HepG2 (cell line): ENCODE data around the gene PAIP1. TPM values are rescaled to one million over a fixed set of nuclear protein-coding genes. Genes with fewer than 3 reads are reported as not detected.

Experiments
- HHEX ChIP-seq: IDR thresholded peaks from 2 replicates; pipeline ENCODE4 v1.6.1; 2016; ENCODE audit warnings: control low read depth
- HNF4G ChIP-seq, 2 experiments: sonication (generic) in 1 of 2; formaldehyde crosslinking in 1 of 2; IDR thresholded peaks; 2 replicates each; pipeline versions ENCODE4 v1.4.0 to v1.6.1; 2011 to 2020; ENCODE audit warnings: borderline replicate concordance in 2 of 2, low read depth in 2 of 2, mild to moderate bottlenecking in 2 of 2, low read length in 1 of 2, missing genetic modification reagents in 1 of 2, moderate library complexity in 1 of 2
- IRF2 ChIP-seq: IDR thresholded peaks from 2 replicates; pipeline ENCODE4 v1.6.1; 2018; ENCODE audit warnings: missing genetic modification reagents, missing compliant biosample characterization
- KDM3A ChIP-seq: IDR thresholded peaks from 2 replicates; pipeline ENCODE4 v1.6.1; 2018; ENCODE audit warnings: low read depth, missing compliant biosample characterization
- KDM6A ChIP-seq: IDR thresholded peaks from 2 replicates; pipeline ENCODE4 v1.6.1; 2016; ENCODE audit warnings: low read depth
- MBNL3 ChIP-seq: fragments of 250-450 bp; sonication (Bioruptor Pico); conservative IDR thresholded peaks from 2 replicates; pipeline ENCODE4 v1.8.0; 2022; ENCODE audit warnings: mild to moderate bottlenecking, inconsistent platforms
- MTA3 ChIP-seq: sonication (generic); formaldehyde crosslinking; IDR thresholded peaks from 2 replicates; pipeline ENCODE4 v1.4.0; 2020; ENCODE audit warnings: missing genetic modification reagents
- NKX3-1 ChIP-seq: sonication (generic); formaldehyde crosslinking; IDR thresholded peaks from 2 replicates; pipeline ENCODE4 v1.5.0; 2020; ENCODE audit warnings: missing genetic modification reagents
- ONECUT2 ChIP-seq: sonication (generic); formaldehyde crosslinking; IDR thresholded peaks from 2 replicates; pipeline ENCODE4 v1.4.0; 2020; ENCODE audit warnings: missing genetic modification reagents
- PHB2 ChIP-seq: fragments of 450-650 bp; IDR thresholded peaks from 2 replicates; pipeline ENCODE4 v1.6.1; 2018; ENCODE audit not compliant: partially characterized antibody
- RAD51 ChIP-seq: fragments of 450-650 bp; IDR thresholded peaks from 2 replicates; pipeline ENCODE4 v1.6.1; 2016; ENCODE audit warnings: borderline replicate concordance
- SMC3 ChIP-seq: IDR thresholded peaks from 2 replicates; pipeline ENCODE4 v1.6.1; 2011; ENCODE audit warnings: low read length, improper control_type of control experiment
- ZNF235 ChIP-seq: sonication (generic); formaldehyde crosslinking; IDR thresholded peaks from 2 replicates; pipeline ENCODE4 v1.8.1; 2023; ENCODE audit warnings: mild to moderate bottlenecking, missing genetic modification reagents, borderline replicate concordance
- ZNF598 ChIP-seq: sonication (generic); formaldehyde crosslinking; IDR thresholded peaks from 2 replicates; pipeline ENCODE4 v1.5.1; 2020; ENCODE audit warnings: mild to moderate bottlenecking, missing genetic modification reagents, borderline replicate concordance
- ZNF614 ChIP-seq: IDR thresholded peaks from 2 replicates; pipeline ENCODE4 v1.6.1; 2018; ENCODE audit warnings: missing biosample characterization, missing genetic modification reagents, inconsistent platforms, borderline replicate concordance
- ZNF615 ChIP-seq: sonication (generic); formaldehyde crosslinking; IDR thresholded peaks from 2 replicates; pipeline ENCODE4 v1.5.0; 2020; ENCODE audit warnings: mild to moderate bottlenecking, missing genetic modification reagents, borderline replicate concordance
- ZNF703 ChIP-seq: sonication (generic); formaldehyde crosslinking; IDR thresholded peaks from 2 replicates; pipeline ENCODE4 v1.5.1; 2020; ENCODE audit warnings: missing genetic modification reagents, mild to moderate bottlenecking, moderate library complexity, borderline replicate concordance
- ZNF746 ChIP-seq: sonication (generic); formaldehyde crosslinking; IDR thresholded peaks from 2 replicates; pipeline ENCODE4 v1.8.0; 2022; ENCODE audit warnings: mild to moderate bottlenecking, missing genetic modification reagents
- ZSCAN22 ChIP-seq: sonication (generic); formaldehyde crosslinking; IDR thresholded peaks from 2 replicates; pipeline ENCODE4 v1.4.0; 2020; ENCODE audit warnings: mild to moderate bottlenecking, missing genetic modification reagents
- ZSCAN25 ChIP-seq: sonication (generic); formaldehyde crosslinking; IDR thresholded peaks from 2 replicates; pipeline ENCODE4 v1.8.0; 2022; ENCODE audit warnings: mild to moderate bottlenecking, missing genetic modification reagents
- polyA plus RNA-seq, 8 experiments: library from polyadenylated mRNA; depleted of rRNA in 3 of 8; stranded (reverse) in 7 of 8; unstranded in 1 of 8; fragments of >200 nt; fragmentation: Illumina TruSeq in 4 of 8; extraction: Trizol in 4 of 8; gene quantifications; 2 replicates each; pipeline versions ENCODE4 v1.2.1 to v1.2.3, GENCODE V29; 2011 to 2016; ENCODE audit warnings: low read depth in 4 of 8, missing spikeins in 1 of 8, mixed read lengths in 1 of 8; ENCODE audit not compliant: insufficient read depth in 1 of 8
- total RNA-seq, 5 experiments: library from RNA; depleted of rRNA; stranded (reverse); fragments of >200 nt; fragmentation: Illumina TruSeq; extraction: Trizol; gene quantifications; 2 replicates each; pipeline ENCODE4 v1.2.3, GENCODE V29; 2016; ENCODE audit warnings: low read depth in 1 of 5
- TF ChIP-seq, protein P1 (sequence below): sonication (generic); IDR thresholded peaks from 2 replicates; pipeline ENCODE4 v1.6.1; 2016; ENCODE audit warnings: low read depth, borderline replicate concordance
- TF ChIP-seq, protein P2 (sequence below): IDR thresholded peaks from 2 replicates; pipeline ENCODE4 v1.6.1; 2016; ENCODE audit warnings: mild to moderate bottlenecking, missing biosample characterization, missing genetic modification reagents
- TF ChIP-seq, protein P3 (sequence below): fragments of 450-650 bp; IDR thresholded peaks from 2 replicates; pipeline ENCODE4 v1.6.1; 2017
- TF ChIP-seq, protein P4 (sequence below): sonication (generic); formaldehyde crosslinking; IDR thresholded peaks from 2 replicates; pipeline ENCODE4 v1.4.0; 2020; ENCODE audit warnings: mild to moderate bottlenecking, missing genetic modification reagents
- TF ChIP-seq, protein P5 (sequence below): IDR thresholded peaks from 2 replicates; pipeline ENCODE4 v1.6.1; 2018; ENCODE audit warnings: missing genetic modification reagents
- TF ChIP-seq, protein P6 (sequence below): sonication (generic); formaldehyde crosslinking; conservative IDR thresholded peaks from 2 replicates; pipeline ENCODE4 v1.8.0; 2022; ENCODE audit warnings: missing genetic modification reagents

The PAIP1 gene
- total and polyA plus RNA-seq, 2 of the 13 experiments (the other 11 are each of a cell fraction or from before 2014, with no cell fraction given): 96.6 to 116 TPM

DNA sequence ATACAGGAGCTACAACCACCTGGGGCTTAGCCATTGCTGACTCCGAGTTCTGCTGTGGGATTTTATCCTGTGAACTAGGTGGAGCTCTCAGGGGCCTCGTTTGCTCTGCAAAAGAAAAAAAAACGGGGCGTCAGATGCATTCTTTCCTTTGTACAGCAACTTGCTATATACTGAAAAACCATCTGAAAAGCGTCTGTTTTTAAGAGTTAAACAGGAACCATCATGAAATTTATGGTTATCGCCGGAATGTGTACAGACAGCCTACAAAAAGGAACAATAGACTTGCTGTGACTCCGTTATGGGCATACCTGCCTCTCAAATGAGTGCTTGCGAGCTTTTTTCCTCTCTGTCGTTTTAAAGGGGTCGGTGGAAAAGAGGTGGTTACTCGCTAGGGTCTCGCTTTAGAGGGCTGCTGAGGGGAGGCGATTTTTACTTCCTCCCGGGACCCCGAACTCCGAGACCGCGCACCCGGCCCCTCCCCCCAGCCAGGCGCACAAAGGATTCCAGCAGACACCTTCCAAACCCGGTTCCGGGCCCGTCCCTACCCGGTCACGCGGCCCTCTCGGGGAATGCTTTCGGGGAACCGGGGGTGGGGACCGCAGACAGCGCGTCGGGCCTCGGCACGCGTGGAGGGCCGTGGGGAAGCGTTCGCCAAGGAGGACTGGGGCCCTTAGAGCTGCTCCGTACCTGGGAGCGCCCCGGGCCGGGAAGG lies 826 bp downstream of the PAIP1 start (continued):
- TF ChIP-seq ZNF614 (CRISPR knock-in tag) (no peak), IRF2 (no peak), HHEX (CRISPR knock-in tag) (no peak), ZNF703 (CRISPR knock-in tag) (no peak), ZNF746 (CRISPR knock-in tag) (no peak), HNF4G (IDR thresholded peaks at IDR 0.05; ENCODE audit: borderline replicate concordance, low read depth, low read length) (no peak), HNF4G (CRISPR knock-in tag; IDR thresholded peaks at IDR 0.05; ENCODE audit: borderline replicate concordance, low read depth) (no peak), ZNF598 (no peak), ZSCAN25 (CRISPR knock-in tag) (no peak), ONECUT2 (CRISPR knock-in tag) (no peak), RAD51 (no peak), ZNF235 (CRISPR knock-in tag) (no peak), PHB2 (no peak), KDM6A (CRISPR knock-in tag) (no peak), ZNF615 (no peak), MBNL3 (CRISPR knock-in tag) (no peak), ZSCAN22 (CRISPR knock-in tag) (no peak), NKX3-1 (CRISPR knock-in tag) (no peak), MTA3 (CRISPR knock-in tag) (no peak), SMC3 (no peak), KDM3A (CRISPR knock-in tag) (no peak)
- TF ChIP-seq, protein P1, sequence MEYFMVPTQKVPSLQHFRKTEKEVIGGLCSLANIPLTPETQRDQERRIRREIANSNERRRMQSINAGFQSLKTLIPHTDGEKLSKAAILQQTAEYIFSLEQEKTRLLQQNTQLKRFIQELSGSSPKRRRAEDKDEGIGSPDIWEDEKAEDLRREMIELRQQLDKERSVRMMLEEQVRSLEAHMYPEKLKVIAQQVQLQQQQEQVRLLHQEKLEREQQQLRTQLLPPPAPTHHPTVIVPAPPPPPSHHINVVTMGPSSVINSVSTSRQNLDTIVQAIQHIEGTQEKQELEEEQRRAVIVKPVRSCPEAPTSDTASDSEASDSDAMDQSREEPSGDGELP: no peak
- TF ChIP-seq, protein P2, sequence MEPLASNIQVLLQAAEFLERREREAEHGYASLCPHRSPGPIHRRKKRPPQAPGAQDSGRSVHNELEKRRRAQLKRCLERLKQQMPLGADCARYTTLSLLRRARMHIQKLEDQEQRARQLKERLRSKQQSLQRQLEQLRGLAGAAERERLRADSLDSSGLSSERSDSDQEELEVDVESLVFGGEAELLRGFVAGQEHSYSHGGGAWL (CRISPR knock-in tag): no peak; the same call in 1 of the 2 replicates
- TF ChIP-seq, protein P3, sequence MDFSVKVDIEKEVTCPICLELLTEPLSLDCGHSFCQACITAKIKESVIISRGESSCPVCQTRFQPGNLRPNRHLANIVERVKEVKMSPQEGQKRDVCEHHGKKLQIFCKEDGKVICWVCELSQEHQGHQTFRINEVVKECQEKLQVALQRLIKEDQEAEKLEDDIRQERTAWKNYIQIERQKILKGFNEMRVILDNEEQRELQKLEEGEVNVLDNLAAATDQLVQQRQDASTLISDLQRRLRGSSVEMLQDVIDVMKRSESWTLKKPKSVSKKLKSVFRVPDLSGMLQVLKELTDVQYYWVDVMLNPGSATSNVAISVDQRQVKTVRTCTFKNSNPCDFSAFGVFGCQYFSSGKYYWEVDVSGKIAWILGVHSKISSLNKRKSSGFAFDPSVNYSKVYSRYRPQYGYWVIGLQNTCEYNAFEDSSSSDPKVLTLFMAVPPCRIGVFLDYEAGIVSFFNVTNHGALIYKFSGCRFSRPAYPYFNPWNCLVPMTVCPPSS: no peak
- TF ChIP-seq, protein P4, sequence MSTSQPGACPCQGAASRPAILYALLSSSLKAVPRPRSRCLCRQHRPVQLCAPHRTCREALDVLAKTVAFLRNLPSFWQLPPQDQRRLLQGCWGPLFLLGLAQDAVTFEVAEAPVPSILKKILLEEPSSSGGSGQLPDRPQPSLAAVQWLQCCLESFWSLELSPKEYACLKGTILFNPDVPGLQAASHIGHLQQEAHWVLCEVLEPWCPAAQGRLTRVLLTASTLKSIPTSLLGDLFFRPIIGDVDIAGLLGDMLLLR (CRISPR knock-in tag): 0 out of 2 replicates have a peak, but pooled peaks have one; percentile 36
- TF ChIP-seq, protein P5, sequence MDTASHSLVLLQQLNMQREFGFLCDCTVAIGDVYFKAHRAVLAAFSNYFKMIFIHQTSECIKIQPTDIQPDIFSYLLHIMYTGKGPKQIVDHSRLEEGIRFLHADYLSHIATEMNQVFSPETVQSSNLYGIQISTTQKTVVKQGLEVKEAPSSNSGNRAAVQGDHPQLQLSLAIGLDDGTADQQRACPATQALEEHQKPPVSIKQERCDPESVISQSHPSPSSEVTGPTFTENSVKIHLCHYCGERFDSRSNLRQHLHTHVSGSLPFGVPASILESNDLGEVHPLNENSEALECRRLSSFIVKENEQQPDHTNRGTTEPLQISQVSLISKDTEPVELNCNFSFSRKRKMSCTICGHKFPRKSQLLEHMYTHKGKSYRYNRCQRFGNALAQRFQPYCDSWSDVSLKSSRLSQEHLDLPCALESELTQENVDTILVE (CRISPR knock-in tag): 0 out of 2 replicates have a peak, but pooled peaks have one; percentile 27
- TF ChIP-seq, protein P6, sequence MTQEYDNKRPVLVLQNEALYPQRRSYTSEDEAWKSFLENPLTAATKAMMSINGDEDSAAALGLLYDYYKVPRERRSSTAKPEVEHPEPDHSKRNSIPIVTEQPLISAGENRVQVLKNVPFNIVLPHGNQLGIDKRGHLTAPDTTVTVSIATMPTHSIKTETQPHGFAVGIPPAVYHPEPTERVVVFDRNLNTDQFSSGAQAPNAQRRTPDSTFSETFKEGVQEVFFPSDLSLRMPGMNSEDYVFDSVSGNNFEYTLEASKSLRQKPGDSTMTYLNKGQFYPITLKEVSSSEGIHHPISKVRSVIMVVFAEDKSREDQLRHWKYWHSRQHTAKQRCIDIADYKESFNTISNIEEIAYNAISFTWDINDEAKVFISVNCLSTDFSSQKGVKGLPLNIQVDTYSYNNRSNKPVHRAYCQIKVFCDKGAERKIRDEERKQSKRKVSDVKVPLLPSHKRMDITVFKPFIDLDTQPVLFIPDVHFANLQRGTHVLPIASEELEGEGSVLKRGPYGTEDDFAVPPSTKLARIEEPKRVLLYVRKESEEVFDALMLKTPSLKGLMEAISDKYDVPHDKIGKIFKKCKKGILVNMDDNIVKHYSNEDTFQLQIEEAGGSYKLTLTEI (CRISPR knock-in tag): no peak
